HG03442 (cell line): ENCODE results near the gene SYNE1.
"Not testable (repeated sequence)": the region's sequence is repeated elsewhere in the genome, so short reads cannot be mapped to it uniquely, and the experiment has no call there.

Source experiments
- ATAC-seq: cut with Tn5 transposase; IDR thresholded peaks from one replicate; pipeline ENCODE4 v1.9.1; 2021; ENCODE audit warnings: mild to moderate bottlenecking, moderate library complexity; ENCODE audit not compliant: unreplicated experiment

SYNE1 gene

GRCh38 chr6:152428126-152428525, 209.0 kb downstream of the SYNE1 start:
- no peak for ATAC-seq

GRCh38 chr6:152426276-152426675, 210.9 kb downstream of the SYNE1 start:
- no peak for ATAC-seq

GRCh38 chr6:152423216-152424103, 213.7 kb downstream of the SYNE1 start:
- peak; percentile 87 for ATAC-seq

DNA sequence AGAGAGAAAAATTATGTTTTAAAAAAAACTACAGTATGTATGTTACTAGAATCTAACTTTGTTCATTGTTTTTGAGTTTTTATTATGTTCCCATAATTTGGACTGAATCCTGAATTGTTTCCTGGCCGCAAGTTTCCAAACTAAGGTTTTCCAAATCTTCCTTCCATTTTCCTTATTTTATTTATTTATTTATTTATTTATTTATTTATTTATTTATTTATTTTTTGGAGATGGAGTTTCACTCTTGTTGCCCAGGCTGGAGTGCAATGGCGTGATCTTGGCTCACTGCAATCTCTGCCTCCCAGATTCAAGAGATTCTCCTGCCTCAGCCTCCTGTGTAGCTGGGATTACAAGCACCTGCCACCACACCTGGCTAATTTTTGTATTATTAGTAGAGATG, 215.7 kb downstream of the SYNE1 start:
- ATAC-seq, result not testable (repeated sequence)

DNA sequence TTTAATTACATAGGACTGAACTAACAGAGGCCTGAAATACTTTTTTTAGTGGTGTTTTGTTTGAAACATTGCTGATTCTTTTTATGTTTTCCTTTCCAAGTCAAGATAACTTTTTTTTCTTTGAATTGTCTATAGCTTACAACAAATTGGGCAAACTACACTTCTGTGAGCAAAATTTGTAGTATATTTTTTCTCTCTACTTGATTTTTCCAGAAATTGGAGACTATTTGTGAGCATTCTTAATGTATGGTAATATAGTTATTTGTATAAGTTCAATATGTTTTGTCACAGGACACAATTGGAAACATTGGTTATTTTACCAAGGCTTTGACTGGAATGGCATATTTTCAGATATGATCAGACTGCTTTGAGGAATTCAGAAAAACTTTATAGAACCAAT, 216.5 kb downstream of the SYNE1 start:
- no peak for ATAC-seq

DNA sequence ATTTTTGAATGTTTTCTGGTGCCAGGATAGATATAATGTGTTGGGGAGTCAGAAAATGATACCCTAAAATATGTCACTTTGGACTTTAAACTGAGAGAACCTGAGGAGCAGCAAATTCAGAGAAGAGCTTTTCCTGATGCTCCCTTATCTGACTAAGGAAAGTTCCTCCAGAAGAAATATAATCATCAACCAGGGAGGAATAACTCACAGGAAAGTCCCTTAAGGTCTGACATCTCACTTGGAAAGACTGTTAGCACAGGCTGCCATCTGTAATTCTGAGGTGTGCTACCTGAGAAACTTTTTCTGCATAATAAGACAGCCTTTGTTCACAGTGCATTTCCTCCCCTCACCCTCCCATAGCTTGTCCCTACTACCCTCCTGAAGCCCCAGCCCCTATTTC, 218.6 kb downstream of the SYNE1 start:
- no peak for ATAC-seq

DNA sequence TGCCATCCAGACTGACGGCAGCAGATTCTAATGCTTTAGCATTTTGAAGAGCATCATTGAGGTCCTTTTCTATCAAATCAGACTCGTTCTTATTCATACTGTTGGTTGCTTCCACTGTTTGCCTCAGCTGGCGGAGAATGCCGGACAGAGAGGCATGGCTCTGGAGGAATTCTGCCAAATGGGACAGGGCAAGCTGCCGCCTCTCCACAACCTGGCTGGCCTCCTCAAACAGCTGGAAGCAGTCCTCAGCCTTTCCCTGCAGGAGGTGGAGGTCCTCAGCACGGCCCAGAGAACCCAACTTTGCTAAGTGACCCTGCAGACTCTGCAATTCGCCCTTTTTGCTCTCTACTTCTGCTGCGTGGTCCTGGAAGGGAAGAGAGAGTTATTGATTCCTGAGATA, 220.5 kb downstream of the SYNE1 start:
- no peak for ATAC-seq

DNA sequence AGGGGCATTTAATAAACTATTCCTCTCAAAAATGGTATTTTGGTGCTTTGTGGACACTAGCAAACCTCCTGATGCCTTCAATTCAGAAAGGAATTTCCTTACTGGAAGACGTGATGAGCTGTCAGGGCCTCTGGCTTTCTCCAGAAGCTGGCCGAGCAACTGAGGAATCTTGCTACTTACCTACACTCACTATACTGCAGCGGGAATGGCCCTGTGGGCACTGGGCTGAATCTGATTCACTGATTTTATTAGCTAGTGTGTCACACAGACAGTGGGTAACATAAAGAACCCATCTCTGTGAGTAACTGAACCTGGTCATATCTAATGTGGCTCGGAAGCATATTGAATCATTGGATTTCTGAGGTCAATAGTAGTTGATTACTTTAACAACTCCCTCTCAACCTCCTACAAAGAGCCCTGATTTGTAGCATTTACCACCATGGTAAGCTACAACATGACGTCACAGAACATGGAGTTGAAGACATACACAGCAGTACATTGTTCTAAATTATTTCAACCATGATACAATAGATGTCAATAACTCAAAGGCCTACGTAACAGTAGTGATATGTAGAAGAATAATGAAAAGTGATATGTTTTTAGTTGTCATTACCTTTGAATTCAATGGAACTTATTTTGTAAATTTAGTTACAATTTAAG, 232.1 kb downstream of the SYNE1 start:
- ATAC-seq, result no peak

DNA sequence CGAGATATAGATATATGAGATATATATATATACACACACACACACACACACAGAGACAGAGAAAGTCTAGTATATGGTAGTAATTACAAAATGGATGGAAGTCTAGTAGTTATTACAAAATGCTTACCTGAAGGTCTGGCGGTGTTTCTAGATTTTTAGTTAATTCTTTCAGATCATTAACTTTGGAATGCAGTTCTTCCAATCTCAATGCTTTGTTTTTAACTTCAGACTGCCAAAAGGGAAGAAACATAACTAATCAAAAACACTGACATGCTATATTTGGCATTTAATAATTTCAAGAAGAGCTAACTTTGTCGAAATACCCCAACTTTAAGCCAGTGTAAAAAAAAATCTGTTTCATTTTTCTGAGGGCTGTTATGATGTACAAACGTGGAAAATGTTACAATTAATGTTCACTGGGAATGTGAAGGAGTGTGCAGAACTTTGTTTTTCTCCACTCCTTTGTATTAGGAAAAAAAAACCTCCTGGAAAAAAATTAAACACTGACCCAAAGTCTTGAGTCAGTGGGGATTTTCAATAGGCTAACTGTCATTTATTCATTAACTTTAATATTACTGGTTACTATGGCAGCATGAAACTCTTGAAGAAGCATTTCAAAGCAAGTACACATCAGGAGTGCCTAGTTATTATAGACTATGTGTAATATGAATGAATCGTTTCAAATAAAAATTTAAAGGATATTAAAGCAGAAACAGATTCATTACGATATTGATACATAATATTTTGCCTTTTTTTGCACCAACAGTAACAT, 232.9 kb downstream of the SYNE1 start:
- ATAC-seq, result no peak

DNA sequence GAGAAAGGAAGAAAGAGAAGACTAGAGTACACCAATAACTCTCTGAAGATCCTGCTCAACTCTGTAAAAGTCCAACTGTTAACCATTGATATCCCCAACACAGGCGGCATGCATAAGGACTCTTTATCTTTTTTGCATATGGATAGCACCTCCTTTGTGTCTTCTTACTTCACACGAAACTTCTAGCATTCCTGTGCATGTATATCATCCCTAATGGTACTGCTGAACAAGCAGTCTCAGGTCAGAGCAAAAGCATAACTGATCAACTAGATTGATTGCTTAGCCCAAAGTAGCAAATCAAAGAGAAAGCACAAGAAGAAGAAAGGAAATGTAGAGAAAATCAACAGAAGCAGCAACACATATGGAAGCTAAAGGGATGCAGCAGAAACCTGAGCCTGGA, 234.4 kb downstream of the SYNE1 start:
- no peak for ATAC-seq

DNA sequence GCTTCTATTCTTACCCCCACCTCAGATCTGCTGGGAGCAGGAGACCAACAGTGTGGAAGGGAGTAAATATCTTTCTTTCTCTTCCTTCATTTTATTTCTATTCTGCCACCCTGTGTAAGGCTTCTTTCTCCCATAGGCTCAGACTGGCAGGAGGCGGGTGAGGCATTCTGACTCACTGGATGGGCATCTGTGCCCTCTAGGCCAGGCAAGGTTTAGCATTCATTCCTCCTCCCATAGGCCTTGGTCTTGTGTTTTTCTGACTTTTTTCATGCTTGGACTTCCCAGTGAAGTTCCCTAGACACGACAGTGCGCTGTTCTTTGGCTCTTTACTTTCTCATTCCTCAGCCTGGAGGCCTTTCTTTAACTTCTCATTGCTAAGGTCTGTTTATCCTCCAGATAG, 235.2 kb downstream of the SYNE1 start:
- ATAC-seq, result no peak

DNA sequence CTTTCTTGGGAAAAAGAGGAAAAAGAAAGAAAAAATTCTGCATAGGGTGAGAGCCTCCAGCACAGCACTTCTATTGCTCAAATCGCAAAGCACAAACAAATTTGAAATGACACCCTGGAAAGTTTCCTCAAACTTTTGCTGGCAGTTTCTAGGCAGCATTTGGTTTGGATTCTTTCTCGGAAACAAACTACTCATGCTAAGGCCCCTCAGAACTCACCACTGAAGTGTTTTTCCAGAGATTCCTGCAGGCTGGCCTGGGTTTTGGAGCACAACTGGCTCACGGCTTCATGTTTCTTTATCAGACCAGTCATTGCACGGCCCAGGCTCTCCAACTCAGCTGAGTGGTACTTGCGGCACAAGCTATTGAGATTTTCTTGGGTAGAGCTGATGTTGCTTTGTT, 237.8 kb downstream of the SYNE1 start:
- ATAC-seq, result no peak

GRCh38 chr6:152398993-152399392, 238.2 kb downstream of the SYNE1 start:
- no peak for ATAC-seq

DNA sequence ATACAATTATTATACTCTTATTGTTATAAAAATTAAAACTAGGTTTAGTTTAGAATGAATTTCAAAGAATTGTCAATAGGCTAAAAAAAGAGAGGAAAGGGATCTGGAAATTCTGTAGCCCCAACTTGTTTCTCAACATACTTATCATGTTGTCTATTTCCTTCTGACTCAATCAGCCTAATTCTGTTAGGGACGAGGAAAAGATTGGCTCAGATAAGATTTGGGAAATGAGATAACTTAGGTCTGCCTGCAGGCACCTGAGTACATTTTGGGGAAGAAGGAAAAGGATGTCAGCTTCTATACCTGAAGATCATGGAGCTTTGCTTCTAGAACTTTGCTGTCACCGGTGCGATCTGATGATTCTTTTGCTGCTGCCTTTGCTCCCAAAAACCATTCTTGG, 238.8 kb downstream of the SYNE1 start:
- no peak for ATAC-seq

- no peak for ATAC-seq
Measured at GRCh38 chr6:152394303-152394702, 242.9 kb downstream of the SYNE1 start.

GRCh38 chr6:152391179-152391880, 245.8 kb downstream of the SYNE1 start:
- no peak for ATAC-seq

GRCh38 chr6:152387091-152387490, 250.1 kb downstream of the SYNE1 start:
- ATAC-seq, result no peak

DNA sequence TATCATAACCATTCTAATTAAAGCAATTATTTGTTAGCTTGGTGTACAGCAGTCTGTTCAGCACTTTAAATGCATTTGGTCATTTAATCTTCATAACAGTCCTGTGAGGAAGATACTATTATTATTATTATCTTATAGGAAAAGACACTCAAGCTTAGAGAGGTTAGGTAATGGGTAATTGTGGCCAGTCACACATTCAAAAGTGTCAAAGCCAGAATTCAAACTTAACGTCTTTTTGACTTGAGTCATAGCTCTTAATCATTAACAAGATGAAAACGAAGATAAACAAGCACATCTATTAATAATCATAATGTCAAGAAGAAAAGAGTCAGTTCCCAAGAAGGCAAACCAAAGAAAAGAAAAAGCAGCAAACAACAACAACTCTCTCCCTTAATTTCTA, 251.0 kb downstream of the SYNE1 start:
- no peak for ATAC-seq

DNA sequence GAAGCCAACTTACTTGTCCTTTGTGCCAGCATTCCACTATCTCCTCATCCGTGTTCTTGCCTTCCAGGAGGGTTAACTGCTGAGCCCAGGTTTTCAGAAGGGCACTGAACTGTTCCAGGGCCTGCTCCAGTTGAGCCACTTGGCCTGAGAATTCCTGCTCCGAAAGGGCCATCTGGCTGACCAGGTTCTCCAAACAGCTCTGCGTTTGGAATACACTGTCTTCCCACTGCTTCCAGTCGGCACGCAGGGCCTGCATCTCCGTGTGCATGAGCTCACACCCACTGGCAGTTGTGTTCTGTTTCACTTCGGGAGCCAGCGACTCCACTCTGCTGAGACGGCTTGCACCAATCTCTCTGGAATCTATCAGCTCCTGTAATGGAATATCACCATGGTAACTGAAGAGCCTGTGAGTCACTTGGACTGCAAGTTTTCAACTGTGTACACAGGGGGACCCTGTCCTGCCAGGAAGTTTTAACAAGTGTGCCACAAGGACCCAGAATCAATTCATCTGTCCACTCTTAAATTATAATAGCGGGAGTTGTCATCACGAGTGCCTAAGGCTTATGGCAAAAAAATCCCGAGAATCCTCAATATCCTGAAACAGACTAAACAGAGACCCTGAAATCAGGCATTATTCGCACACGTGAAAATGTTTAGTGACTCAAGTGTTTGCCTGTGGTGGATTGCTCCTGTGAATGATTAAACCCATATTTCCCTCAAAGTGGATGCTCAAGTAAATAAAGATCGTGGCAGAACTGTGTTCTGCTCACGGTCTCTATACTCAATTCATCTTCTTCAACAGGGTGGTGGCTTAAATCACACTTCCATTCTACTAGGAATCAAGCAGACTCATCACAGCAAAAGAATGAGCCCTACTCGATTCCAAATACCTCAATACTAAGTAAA, 255.9 kb downstream of the SYNE1 start:
- no peak for ATAC-seq

GRCh38 chr6:152380351-152380767, 256.8 kb downstream of the SYNE1 start:
- ATAC-seq, result no peak
